Tibial artery (tissue), 4 donors: Measurements from ENCODE around the gene SLC6A17.
A peak's percentile ranks its signal among the peaks of the same experiment; 100 is the strongest.

Experiments used
- DNase-seq, 2 donors: peaks; one replicate each; pipeline ENCODE4 v3.0.0-alpha.2; 2019
- H3K27ac ChIP-seq, 2 donors: fragments of 200-600 bp; sonication (generic) in 1 of 2; 1 replicate in 1 of 2; 2 replicates in 1 of 2; pipeline ENCODE4 v1.5.1; 2018 to 2019; ENCODE audit warnings: mild to moderate bottlenecking in 1 of 2
- H3K27me3 ChIP-seq, 2 donors: fragments of 200-600 bp; sonication (generic) in 1 of 2; one replicate each; pipeline versions ENCODE4 v1.5.1 to v1.6.0; 2016 to 2019
- H3K36me3 ChIP-seq, 3 donors: fragments of 200-600 bp; sonication (generic) in 2 of 3; one replicate each; pipeline ENCODE4 v1.5.1; 2016 to 2019; ENCODE audit warnings: mild to moderate bottlenecking in 2 of 3
- H3K4me1 ChIP-seq, 4 donors: fragments of 200-600 bp; sonication (generic) in 2 of 4; 1 replicate in 3 of 4; 2 replicates in 1 of 4; pipeline ENCODE4 v1.5.1; 2016 to 2019
- H3K4me3 ChIP-seq, 2 donors: fragments of 200-600 bp; sonication (generic) in 1 of 2; 1 replicate in 1 of 2; 2 replicates in 1 of 2; pipeline ENCODE4 v1.5.1; 2018 to 2019; ENCODE audit warnings: mild to moderate bottlenecking in 2 of 2
- H3K9me3 ChIP-seq, 3 donors: fragments of 200-600 bp; sonication (generic) in 1 of 3; one replicate each; pipeline ENCODE4 v1.5.1; 2016 to 2019
- CTCF ChIP-seq, 2 experiments: fragments of 200-600 bp in 1 of 2; fragments of 450-650 bp in 1 of 2; IDR thresholded peaks; one replicate each; pipeline ENCODE4 v1.5.1; 2017 to 2019; ENCODE audit warnings: antibody characterized with exemption in 2 of 2, mild to moderate bottlenecking in 1 of 2, moderate library complexity in 1 of 2
- intact Hi-C: fragments of 100-400 bp; cut with DNase I; formaldehyde crosslinking; loops from one replicate; pipeline ENCODE4 v1.15.0; 2023; ENCODE audit warnings: low total_unique reads

The SLC6A17 gene

DNA sequence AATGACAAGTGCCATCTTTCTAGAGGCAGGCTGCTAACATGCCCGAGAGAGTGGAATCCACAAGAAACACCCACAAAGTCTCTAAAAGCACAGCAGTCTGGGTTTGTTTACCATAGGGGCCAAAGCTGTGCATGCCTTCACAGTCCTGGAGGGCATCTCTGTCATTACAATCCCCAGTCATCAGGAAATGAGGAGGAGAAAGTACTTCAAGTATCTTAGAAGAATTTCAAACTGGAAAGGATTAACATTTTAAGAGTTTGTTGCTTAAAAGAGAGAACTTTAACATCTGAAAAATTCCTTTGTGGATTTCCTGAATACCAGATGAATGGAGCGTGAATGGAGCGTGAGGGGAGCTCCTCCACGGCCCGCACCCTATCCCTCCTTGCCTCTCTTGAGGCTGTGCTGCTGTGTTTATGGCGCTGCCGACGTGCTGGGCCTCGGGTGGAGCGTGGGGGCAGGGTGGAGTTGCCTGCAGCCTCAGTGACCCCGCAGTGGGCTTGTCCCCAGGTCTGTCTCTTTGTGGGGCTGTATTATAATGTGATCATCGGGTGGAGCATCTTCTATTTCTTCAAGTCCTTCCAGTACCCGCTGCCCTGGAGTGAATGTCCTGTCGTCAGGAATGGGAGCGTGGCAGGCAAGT lies 23.3 kb downstream of the SLC6A17 start:
- Histone ChIP-seq H3K9me3 (peaks cover 0 to 6% (median 0%) of the 10 kb centered on the region in 3 donors), H3K27ac (no peak overlapping the region), H3K4me1 (peaks cover 0 to 7% (median 0%) of the 10 kb centered on the region in 4 donors), H3K27me3 (no peaks in the 10 kb centered on the region), H3K36me3 (no peaks in the 10 kb centered on the region), H3K4me3 (no peak overlapping the region)
- DNase-seq: no peak
- no peak for TF ChIP-seq CTCF (IDR thresholded peaks at IDR 0.05)
- intact Hi-C loops: no loop called here

GRCh38 chr1:110174961-110175360 lies 24.7 kb downstream of the SLC6A17 start:
- TF ChIP-seq CTCF (IDR thresholded peaks at IDR 0.05): no peak
- Histone ChIP-seq H3K27me3 (no peaks in the 10 kb centered on the region), H3K4me1 (peaks cover 0 to 7% (median 0%) of the 10 kb centered on the region in 4 donors), H3K36me3 (no peaks in the 10 kb centered on the region), H3K9me3 (peaks cover 0 to 8% (median 0%) of the 10 kb centered on the region in 3 donors), H3K4me3 (no peak overlapping the region), H3K27ac (no peak overlapping the region)
- intact Hi-C loops: no loop called here
- DNase-seq: no peak

DNA sequence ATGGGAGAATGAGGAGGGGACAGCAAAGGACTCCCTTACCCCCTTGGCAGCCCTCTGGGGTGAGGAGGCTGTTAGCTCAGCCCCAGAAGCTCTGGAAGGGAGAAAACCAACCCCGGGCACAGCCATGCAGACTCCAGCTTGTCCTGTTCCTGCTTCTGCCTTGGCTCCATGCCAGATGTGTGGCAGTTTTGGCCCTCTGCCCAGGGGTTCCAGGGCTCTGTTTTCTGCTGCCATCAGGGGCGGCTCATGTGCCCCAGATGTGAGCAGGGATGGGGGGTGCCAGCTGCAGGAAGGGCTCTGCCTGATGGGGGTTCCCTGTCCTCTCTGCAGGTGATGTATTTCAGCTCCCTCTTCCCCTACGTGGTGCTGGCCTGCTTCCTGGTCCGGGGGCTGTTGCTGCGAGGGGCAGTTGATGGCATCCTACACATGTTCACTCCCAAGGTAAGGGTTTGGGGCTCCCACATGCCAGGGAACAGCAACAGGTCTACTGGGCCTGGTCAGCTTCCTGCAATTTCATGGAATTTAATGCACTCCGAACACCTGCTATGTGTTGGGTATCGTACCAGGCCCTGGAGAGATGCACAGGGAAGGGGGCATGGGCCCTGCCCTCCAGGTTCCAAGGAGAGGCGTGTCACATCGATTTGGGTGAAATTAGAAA lies 26.1 kb downstream of the SLC6A17 start:
- H3K36me3 ChIP-seq: no peaks in the 10 kb centered on the region
- H3K4me1 ChIP-seq: peaks cover 0 to 7% (median 0%) of the 10 kb centered on the region in 4 donors
- no peak overlapping the region for H3K27ac ChIP-seq
- no peak overlapping the region for H3K4me3 ChIP-seq
- H3K27me3 ChIP-seq: no peaks in the 10 kb centered on the region
- DNase-seq: peak in 1 of 2 donors; percentile 75
- intact Hi-C loops: no loop called here
- peaks cover 0 to 8% (median 0%) of the 10 kb centered on the region in 3 donors for H3K9me3 ChIP-seq
- no peak for TF ChIP-seq CTCF (IDR thresholded peaks at IDR 0.05)

GRCh38 chr1:110177775-110178174 lies 27.5 kb downstream of the SLC6A17 start:
- Histone ChIP-seq H3K9me3 (peaks cover 0 to 8% (median 0%) of the 10 kb centered on the region in 3 donors), H3K4me1 (peaks cover 0 to 7% (median 0%) of the 10 kb centered on the region in 4 donors), H3K27ac (no peak overlapping the region), H3K36me3 (no peaks in the 10 kb centered on the region), H3K4me3 (no peak overlapping the region), H3K27me3 (no peaks in the 10 kb centered on the region)
- no peak for DNase-seq
- intact Hi-C loops: no loop called here
- TF ChIP-seq CTCF (IDR thresholded peaks at IDR 0.05): no peak

- DNase-seq: no peak
- no peak for TF ChIP-seq CTCF (IDR thresholded peaks at IDR 0.05)
- intact Hi-C loops: no loop called here
- H3K27me3 ChIP-seq: no peaks in the 10 kb centered on the region
- peaks cover 0 to under 1% (median 0%) of the 10 kb centered on the region in 3 donors for H3K9me3 ChIP-seq
- peaks cover 0 to 23% (median 10%) of the 10 kb centered on the region in 4 donors for H3K4me1 ChIP-seq
- H3K36me3 ChIP-seq: no peaks in the 10 kb centered on the region
- H3K4me3 ChIP-seq: no peak overlapping the region
- H3K27ac ChIP-seq: no peak overlapping the region
Observed at GRCh38 chr1:110183642-110184167, 33.4 kb downstream of the SLC6A17 start.
